ENCODE results near the gene TGFA. TPM values are rescaled to one million over a fixed set of nuclear protein-coding genes. Genes with fewer than 3 reads are reported as not detected.

Gene TGFA
- polyA plus RNA-seq, 1 donor (not counting 4 experiments of a cell fraction or from before 2014, with no cell fraction given) = 51.7 TPM

DNA sequence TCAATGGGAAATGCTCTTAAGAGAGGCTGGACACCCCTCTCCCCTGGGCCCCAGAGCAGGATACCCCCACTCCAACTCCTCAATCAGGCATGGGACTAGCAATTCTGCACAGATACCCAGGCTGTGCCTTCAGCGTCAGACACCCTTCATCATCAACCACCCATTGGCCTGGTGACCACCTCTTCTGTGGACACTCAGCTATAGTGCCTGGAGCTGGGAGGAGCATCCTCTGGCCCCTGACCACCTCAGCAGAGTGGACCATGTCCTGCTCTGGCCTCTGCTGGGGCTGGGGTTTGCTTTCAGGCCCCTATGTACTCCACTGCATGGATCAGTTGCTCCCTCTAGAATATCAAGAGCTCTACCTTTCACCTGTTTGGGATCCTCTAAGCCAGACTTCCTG, 35.1 kb downstream of the TGFA start:
- DNase-seq (ENCODE audit: low read depth, low spot score) (no peak), FAIRE-seq (no peak)
- H3K4me1 ChIP-seq (ENCODE audit: control insufficient read depth, extremely low read depth, insufficient read depth, low read length) = peaks cover 88% of the 10 kb centered on the region
- TF ChIP-seq CTCF (optimal IDR thresholded peaks at IDR 0.05 in 1 of 3, IDR thresholded peaks at IDR 0.05 in 1 of 3, conservative IDR thresholded peaks at IDR 0.05 in 1 of 3; ENCODE audit: extremely low read depth in 1 of 3, insufficient read depth in 2 of 3, low read length in 3 of 3) = no peak
- TF ChIP-seq EZH2 (IDR thresholded peaks at IDR 0.05; ENCODE audit: low read length) = no peak
- peaks cover 6 to 31% of the 10 kb centered on the region in 2 experiments for H3K36me3 ChIP-seq (ENCODE audit: control insufficient read depth in 2 of 2, extremely low read depth in 1 of 2, insufficient read depth in 2 of 2, low read length in 2 of 2)
- peak overlapping the region; percentile 78 for H3K27ac ChIP-seq (ENCODE audit: control insufficient read depth, insufficient read depth, low read length)
- H2AFZ ChIP-seq (ENCODE audit: control insufficient read depth, low read length) = no peak overlapping the region
- no peak overlapping the region for H3K9ac ChIP-seq (ENCODE audit: control insufficient read depth, extremely low read depth, insufficient read depth, low read length)
- dilution Hi-C loops (cut with MboI; ENCODE audit: extremely low pct_ligation_motif_present, low sequenced_read_pairs) = no loop called here
- H3K4me2 ChIP-seq (ENCODE audit: control insufficient read depth, extremely low read depth, insufficient read depth, low read depth, low read length) = no peak overlapping the region
- peaks cover 99% of the 10 kb centered on the region for H3K79me2 ChIP-seq (ENCODE audit: control insufficient read depth, insufficient read depth, low read length)
- H3K27me3 ChIP-seq (ENCODE audit: control insufficient read depth, extremely low read depth, insufficient read depth, low read length) = no peaks in the 10 kb centered on the region
- peaks cover 25% of the 10 kb centered on the region for H4K20me1 ChIP-seq (ENCODE audit: control insufficient read depth, extremely low read depth, insufficient read depth, low read length)
- H3K4me3 ChIP-seq (ENCODE audit: control insufficient read depth in 2 of 3, extremely low read depth in 1 of 3, insufficient read depth in 2 of 3, low read depth in 1 of 3, low read length in 3 of 3) = no peak overlapping the region
- H3K9me3 ChIP-seq (ENCODE audit: control insufficient read depth, low read depth, low read length) = no peaks in the 10 kb centered on the region
- peaks cover 20% of the 10 kb centered on the region for H3K9me1 ChIP-seq (ENCODE audit: control insufficient read depth, extremely low read depth, insufficient read depth, low read length)

- Histone ChIP-seq H3K4me2 (ENCODE audit: control insufficient read depth, extremely low read depth, insufficient read depth, low read depth, low read length) (no peak overlapping the region), H3K9ac (ENCODE audit: control insufficient read depth, extremely low read depth, insufficient read depth, low read length) (no peak overlapping the region), H3K36me3 (ENCODE audit: control insufficient read depth in 2 of 2, extremely low read depth in 1 of 2, insufficient read depth in 2 of 2, low read length in 2 of 2) (peaks cover 12 to 39% of the 10 kb centered on the region in 2 experiments), H3K27me3 (ENCODE audit: control insufficient read depth, extremely low read depth, insufficient read depth, low read length) (no peaks in the 10 kb centered on the region), H3K4me1 (ENCODE audit: control insufficient read depth, extremely low read depth, insufficient read depth, low read length) (peaks cover 80% of the 10 kb centered on the region), H3K9me1 (ENCODE audit: control insufficient read depth, extremely low read depth, insufficient read depth, low read length) (peaks cover 20% of the 10 kb centered on the region), H4K20me1 (ENCODE audit: control insufficient read depth, extremely low read depth, insufficient read depth, low read length) (peaks cover 31% of the 10 kb centered on the region), H3K79me2 (ENCODE audit: control insufficient read depth, insufficient read depth, low read length) (peaks cover 99% of the 10 kb centered on the region), H3K9me3 (ENCODE audit: control insufficient read depth, low read depth, low read length) (no peaks in the 10 kb centered on the region), H3K27ac (ENCODE audit: control insufficient read depth, insufficient read depth, low read length) (peak overlapping the region; percentile 78), H3K4me3 (ENCODE audit: control insufficient read depth in 2 of 3, extremely low read depth in 1 of 3, insufficient read depth in 2 of 3, low read depth in 1 of 3, low read length in 3 of 3) (no peak overlapping the region), H2AFZ (ENCODE audit: control insufficient read depth, low read length) (no peak overlapping the region)
- dilution Hi-C loops (cut with MboI; ENCODE audit: extremely low pct_ligation_motif_present, low sequenced_read_pairs) = no loop called here
- DNase-seq (ENCODE audit: low read depth, low spot score) (no peak), FAIRE-seq (no peak)
- TF ChIP-seq EZH2 (IDR thresholded peaks at IDR 0.05; ENCODE audit: low read length) (no peak), CTCF (optimal IDR thresholded peaks at IDR 0.05 in 1 of 3, IDR thresholded peaks at IDR 0.05 in 1 of 3, conservative IDR thresholded peaks at IDR 0.05 in 1 of 3; ENCODE audit: extremely low read depth in 1 of 3, insufficient read depth in 2 of 3, low read length in 3 of 3) (no peak)
Measured at GRCh38 chr2:70517804-70518203, 35.8 kb downstream of the TGFA start.
